HG02884 (cell line): Measurements from ENCODE around the gene BRI3BP.
"Not testable (repeated sequence)": the region's sequence is repeated elsewhere in the genome, so short reads cannot be mapped to it uniquely, and the experiment has no call there.

Experiments used
- ATAC-seq: cut with Tn5 transposase; IDR thresholded peaks from one replicate; pipeline ENCODE4 v1.9.1; 2021; ENCODE audit warnings: mild to moderate bottlenecking, moderate library complexity; ENCODE audit not compliant: unreplicated experiment

BRI3BP gene

GRCh38 chr12:124971603-124972002 lies 21.8 kb upstream of the BRI3BP start:
- no peak for ATAC-seq

GRCh38 chr12:124972211-124972610 lies 21.2 kb upstream of the BRI3BP start:
- ATAC-seq: no peak

GRCh38 chr12:124975276-124975675 lies 18.2 kb upstream of the BRI3BP start:
- ATAC-seq: no peak

DNA sequence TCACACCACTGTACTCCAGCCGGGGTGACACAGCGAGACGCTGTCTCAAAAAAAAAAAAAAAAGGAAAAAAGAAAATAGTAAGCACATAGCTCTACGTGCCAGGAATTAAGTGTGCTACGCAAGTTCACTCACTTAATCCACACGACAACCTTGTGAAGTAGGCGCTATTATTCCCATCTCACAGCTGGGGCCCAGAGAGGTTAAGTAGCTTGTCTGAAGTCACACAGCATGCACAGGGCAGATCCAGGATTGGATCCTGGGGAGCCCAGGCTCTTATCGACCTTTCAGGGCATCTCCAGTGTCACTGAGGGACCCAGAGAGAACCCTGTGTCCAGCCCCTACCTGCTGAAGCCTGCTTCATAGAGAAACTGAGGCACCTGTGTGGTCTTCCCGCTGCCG lies 16.4 kb upstream of the BRI3BP start:
- ATAC-seq: no peak

- no peak for ATAC-seq
These were observed 13.9 kb upstream of the BRI3BP start for GRCh38 chr12:124979568-124979967.

DNA sequence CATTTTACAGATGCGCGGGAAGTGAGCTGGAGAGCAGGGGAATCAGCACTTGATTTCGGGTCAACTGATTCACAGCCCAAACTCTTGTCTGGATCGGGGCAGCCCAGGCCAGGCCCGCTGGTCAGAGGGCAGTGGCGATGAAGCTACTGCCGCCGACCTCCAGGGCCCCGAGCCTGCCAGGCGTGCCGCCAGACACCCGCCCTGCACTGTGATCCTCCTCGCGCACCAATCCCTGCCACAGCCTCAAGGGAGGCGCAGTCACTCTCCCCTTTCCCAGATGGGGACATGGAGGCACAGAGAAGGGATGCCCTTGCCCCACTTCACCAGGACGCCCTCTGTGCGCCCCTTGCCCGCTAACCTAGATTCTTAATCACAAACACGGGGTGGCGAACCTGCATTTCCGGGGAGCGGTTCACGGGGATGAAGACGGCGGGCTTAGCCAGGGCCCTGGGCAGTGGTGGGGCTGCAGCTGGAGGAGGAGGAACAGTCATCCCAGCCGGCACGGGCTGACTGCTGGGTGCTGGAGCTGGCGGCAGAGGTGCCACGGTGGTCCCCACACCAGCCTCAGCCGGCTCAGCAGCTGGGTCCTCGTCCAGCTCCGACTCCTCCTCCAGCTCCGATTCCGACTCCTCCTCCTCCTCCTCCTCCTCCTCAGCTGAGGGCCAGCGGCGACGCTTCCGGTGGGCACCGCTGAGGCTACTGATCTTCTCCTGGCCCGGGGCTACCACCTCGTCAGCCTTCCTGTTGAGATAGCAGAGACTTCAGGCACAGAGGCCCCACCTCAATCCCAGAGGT lies 13.2 kb upstream of the BRI3BP start:
- ATAC-seq: no peak

GRCh38 chr12:124986876-124987275 lies 6.6 kb upstream of the BRI3BP start:
- not testable (repeated sequence) for ATAC-seq

- ATAC-seq: no peak
These were observed 395 bp upstream of the BRI3BP start for GRCh38 chr12:124992874-124993625.

DNA sequence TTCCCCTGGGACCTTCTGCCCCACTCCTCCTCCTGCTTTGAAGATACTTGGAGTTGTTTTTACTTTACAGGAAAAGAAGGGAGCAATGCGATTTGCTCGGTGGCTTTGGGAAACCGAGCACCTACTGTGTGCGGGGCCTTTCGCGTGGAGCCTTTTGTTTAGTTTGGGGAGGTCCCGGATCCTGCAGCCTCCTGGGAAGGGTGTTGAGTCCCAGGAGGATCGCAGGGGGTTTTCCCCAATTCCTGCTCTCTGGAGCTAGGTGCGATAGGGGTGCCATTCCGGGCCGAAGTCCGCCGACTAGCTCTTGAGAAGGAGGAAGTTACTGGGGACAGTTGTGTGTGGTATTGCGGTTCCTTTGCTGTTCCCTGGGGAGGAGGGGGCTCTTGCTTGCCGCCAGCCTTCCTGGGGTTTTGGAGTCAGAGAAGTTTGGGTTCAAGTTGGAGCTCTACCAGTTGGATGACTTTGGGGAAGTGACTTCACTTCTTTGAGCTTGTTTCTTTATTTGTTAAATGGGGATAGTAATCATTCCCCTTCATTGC lies 1.1 kb downstream of the BRI3BP start:
- ATAC-seq: no peak

DNA sequence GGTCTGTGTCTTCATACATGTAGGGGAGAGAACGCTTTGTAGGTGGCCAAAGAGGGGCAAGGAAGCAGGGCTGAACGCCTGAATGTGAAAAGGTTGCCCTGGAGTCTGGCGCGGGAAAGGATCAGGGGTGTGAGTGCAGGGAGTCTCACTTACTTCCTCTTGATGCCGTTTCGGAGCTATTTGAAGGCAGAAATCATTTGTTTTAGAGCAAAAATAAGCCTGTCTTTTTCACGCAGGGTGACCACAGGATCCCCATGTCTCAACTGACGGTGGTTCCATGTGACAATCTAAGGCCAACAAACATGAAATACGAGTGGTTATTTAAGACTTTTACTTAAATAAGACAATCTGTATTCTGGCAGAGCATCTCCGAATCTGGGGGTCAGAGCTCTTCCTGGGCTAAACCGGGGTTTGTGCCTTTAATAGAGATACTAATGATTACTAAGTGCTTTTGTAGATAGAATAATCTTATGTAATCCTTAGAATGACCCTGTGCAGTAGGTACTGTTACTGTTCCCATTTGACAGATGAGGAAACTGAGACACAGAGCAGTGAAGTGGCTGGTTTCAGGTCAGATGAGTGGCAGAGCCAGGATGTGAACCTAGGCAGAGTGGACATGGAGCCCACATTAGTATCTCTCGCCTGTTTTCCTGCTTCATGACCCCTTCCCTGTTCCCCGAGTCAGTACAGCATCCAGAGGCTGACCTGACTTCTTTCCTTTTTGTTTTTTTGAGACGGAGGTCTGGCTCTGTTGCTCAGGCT lies 1.9 kb downstream of the BRI3BP start:
- ATAC-seq: no peak

- no peak for ATAC-seq
These were observed 5.3 kb downstream of the BRI3BP start for GRCh38 chr12:124998705-124999104.

- no peak for ATAC-seq
These were observed 8.2 kb downstream of the BRI3BP start for GRCh38 chr12:125001636-125002035.

GRCh38 chr12:125003021-125003420 lies 9.6 kb downstream of the BRI3BP start:
- no peak for ATAC-seq

- no peak for ATAC-seq
These were observed 11.2 kb downstream of the BRI3BP start for GRCh38 chr12:125004621-125005020.

- ATAC-seq: no peak
These were observed 12.2 kb downstream of the BRI3BP start for GRCh38 chr12:125005652-125006051.

DNA sequence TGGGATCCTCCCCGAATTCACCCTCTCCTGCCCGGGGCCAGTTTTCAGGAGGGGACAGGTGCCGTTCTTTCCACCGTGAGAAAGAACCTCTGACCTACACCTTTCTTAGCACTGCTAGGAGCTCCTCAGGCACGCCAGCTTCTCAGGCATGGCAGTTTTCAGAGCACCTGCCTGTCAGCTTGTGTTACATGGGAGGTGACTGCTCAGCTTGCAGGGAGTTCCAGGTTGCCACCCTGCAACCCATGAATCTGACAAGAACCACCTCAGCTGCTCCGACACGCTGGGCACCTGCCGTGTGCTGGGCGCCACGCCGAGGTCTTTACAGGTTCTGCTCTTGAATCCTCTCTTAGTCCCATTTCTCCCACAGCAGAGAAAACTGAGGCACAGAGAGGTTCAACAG lies 12.9 kb downstream of the BRI3BP start:
- ATAC-seq: no peak

DNA sequence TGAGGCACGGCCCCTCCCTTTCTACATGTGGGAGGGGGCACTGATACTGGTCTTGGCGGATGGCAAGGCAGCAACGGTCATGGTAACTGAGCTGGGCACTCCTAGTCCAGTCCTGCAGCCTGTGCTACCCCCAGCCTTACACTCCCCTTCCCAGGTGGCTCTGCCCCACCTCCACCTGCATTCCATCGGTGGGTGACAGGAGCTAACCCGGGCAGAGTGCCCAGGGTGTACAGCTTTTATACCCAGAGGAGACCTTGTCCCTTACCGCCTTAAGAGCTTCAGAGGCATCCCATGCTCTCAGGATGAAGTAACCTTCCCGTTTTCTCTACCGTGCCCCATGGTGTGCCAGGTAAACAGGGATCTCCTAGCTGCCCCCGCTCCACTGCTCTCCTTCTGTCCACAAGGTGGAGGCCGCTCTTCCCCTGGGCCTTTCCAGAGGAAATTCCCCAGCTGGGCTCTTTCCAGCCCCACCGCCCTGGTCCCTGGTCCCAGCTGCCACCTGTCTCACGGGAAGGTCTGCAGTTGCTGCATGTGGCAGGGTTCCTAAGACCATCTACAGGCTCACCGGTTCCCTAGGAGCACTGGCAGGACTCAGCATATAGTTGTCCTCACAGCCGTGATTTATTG lies 20.5 kb downstream of the BRI3BP start:
- no peak for ATAC-seq

- no peak for ATAC-seq
These were observed 21.1 kb downstream of the BRI3BP start for GRCh38 chr12:125014526-125014925.

GRCh38 chr12:125015680-125016310 lies 22.4 kb downstream of the BRI3BP start:
- no peak for ATAC-seq

DNA sequence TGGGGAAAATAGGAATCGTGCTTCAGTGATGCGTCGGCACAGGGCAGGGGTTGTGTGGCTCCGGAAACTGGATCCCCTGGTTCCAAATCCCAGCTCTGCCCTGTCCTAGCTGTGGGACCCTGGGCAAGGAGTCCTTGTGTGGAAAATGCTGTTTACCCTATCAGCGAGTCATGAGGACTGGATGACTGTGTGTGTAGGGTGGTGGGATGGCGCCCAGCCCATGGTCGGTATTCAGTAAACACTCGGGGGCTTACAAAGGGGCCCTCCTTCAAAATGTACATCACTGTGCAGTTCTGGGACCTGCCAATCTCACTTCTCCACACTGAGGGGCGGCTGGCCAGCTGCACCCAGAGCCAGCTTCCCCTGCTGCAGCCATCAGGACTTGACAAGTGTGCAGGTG lies 24.4 kb downstream of the BRI3BP start:
- ATAC-seq: no peak
